H9 (cell line): ENCODE measurements around the gene TEX10. TPM values are rescaled to one million over a fixed set of nuclear protein-coding genes. Genes with fewer than 3 reads are reported as not detected.

Experiments used
- DNase-seq: peaks from one replicate; pipeline ENCODE4 v3.0.0-alpha.2; 2017
- H2AFZ ChIP-seq: one replicate; pipeline ENCODE4 v1.6.1; 2013; ENCODE audit warnings: mild to moderate bottlenecking, low read length, control low read depth, moderate library complexity
- H2AK5ac ChIP-seq: 2 replicates; pipeline ENCODE4 v1.6.1; 2013; ENCODE audit warnings: low read length, control low read depth, mixed read lengths; ENCODE audit not compliant: insufficient read length
- H2BK120ac ChIP-seq: one replicate; pipeline ENCODE4 v1.6.1; 2013; ENCODE audit warnings: low read depth, mild to moderate bottlenecking, low read length, control low read depth, inconsistent platforms; ENCODE audit not compliant: poor library complexity, severe bottlenecking
- H2BK12ac ChIP-seq: 2 replicates; pipeline ENCODE4 v1.6.1; 2013; ENCODE audit warnings: low read length, control low read depth, mixed read lengths, low read depth; ENCODE audit not compliant: insufficient read length
- H2BK15ac ChIP-seq: 2 replicates; pipeline ENCODE4 v1.6.1; 2013; ENCODE audit warnings: low read depth, low read length, control low read depth
- H2BK20ac ChIP-seq: one replicate; pipeline ENCODE4 v1.6.1; 2013; ENCODE audit warnings: low read depth, mild to moderate bottlenecking, low read length, control low read depth, inconsistent platforms; ENCODE audit not compliant: poor library complexity, severe bottlenecking
- H2BK5ac ChIP-seq: 2 replicates; pipeline ENCODE4 v1.6.1; 2013; ENCODE audit warnings: low read length, control low read depth, mixed read lengths; ENCODE audit not compliant: insufficient read length
- H3K14ac ChIP-seq: 2 replicates; pipeline ENCODE4 v1.6.1; 2013; ENCODE audit warnings: low read length, control low read depth; ENCODE audit not compliant: insufficient read depth
- H3K18ac ChIP-seq: 2 replicates; pipeline ENCODE4 v1.6.1; 2013; ENCODE audit warnings: low read depth, mild to moderate bottlenecking, mixed read lengths, low read length, control low read depth; ENCODE audit not compliant: insufficient read length
- H3K23ac ChIP-seq: 2 replicates; pipeline ENCODE4 v1.6.1; 2013; ENCODE audit warnings: low read length, control low read depth, mixed read lengths, low read depth; ENCODE audit not compliant: insufficient read length
- H3K23me2 ChIP-seq: 2 replicates; pipeline ENCODE4 v1.6.1; 2013; ENCODE audit warnings: low read depth, mild to moderate bottlenecking, mixed read lengths, low read length, control low read depth; ENCODE audit not compliant: insufficient read length, poor library complexity, severe bottlenecking
- H3K27ac ChIP-seq: 2 replicates; pipeline ENCODE4 v1.5.1; 2013; ENCODE audit warnings: low read length, control low read depth, mixed read lengths, low read depth; ENCODE audit not compliant: insufficient read length
- H3K27me3 ChIP-seq: 2 replicates; pipeline ENCODE4 v1.6.1; 2013; ENCODE audit warnings: low read length, control low read depth, inconsistent platforms; ENCODE audit not compliant: insufficient read depth
- H3K4ac ChIP-seq: 2 replicates; pipeline ENCODE4 v1.6.1; 2013; ENCODE audit warnings: low read depth, mild to moderate bottlenecking, control low read depth, inconsistent platforms, low read length, moderate library complexity
- H3K4me1 ChIP-seq: 2 replicates; pipeline ENCODE4 v1.6.1; 2013; ENCODE audit warnings: low read length, control low read depth, inconsistent platforms; ENCODE audit not compliant: insufficient read depth
- H3K4me2 ChIP-seq: 2 replicates; pipeline ENCODE4 v1.6.1; 2013; ENCODE audit warnings: low read length, control low read depth, mixed read lengths; ENCODE audit not compliant: insufficient read length, insufficient read depth
- H3K56ac ChIP-seq: 2 replicates; pipeline ENCODE4 v1.6.1; 2013; ENCODE audit warnings: low read depth, mild to moderate bottlenecking, mixed read lengths, low read length, control low read depth; ENCODE audit not compliant: insufficient read length
- H3K79me1 ChIP-seq: 2 replicates; pipeline ENCODE4 v1.6.1; 2013; ENCODE audit warnings: low read depth, mild to moderate bottlenecking, moderate library complexity, low read length, control low read depth, inconsistent platforms; ENCODE audit not compliant: insufficient read depth, poor library complexity, severe bottlenecking
- H3K79me2 ChIP-seq: 2 replicates; pipeline ENCODE4 v1.6.1; 2013; ENCODE audit warnings: low read length, control low read depth, inconsistent platforms; ENCODE audit not compliant: insufficient read depth
- H3K9ac ChIP-seq: 2 replicates; pipeline ENCODE4 v1.6.1; 2013; ENCODE audit warnings: low read length, control low read depth, mixed read lengths; ENCODE audit not compliant: insufficient read length; ENCODE audit errors: extremely low read depth
- H3K9me3 ChIP-seq: one replicate; pipeline ENCODE4 v1.6.1; 2013; ENCODE audit warnings: low read depth, low read length, inconsistent platforms; ENCODE audit not compliant: control insufficient read depth
- H3T11ph ChIP-seq: one replicate; pipeline ENCODE4 v1.6.1; 2013; ENCODE audit warnings: mild to moderate bottlenecking, low read length, control low read depth, inconsistent platforms
- H4K20me1 ChIP-seq: one replicate; pipeline ENCODE4 v1.6.1; 2013; ENCODE audit not compliant: control insufficient read depth, insufficient read length, insufficient read depth
- H4K5ac ChIP-seq: 2 replicates; pipeline ENCODE4 v1.6.1; 2013; ENCODE audit warnings: low read depth, mild to moderate bottlenecking, mixed read lengths, low read length, control low read depth; ENCODE audit not compliant: insufficient read length
- H4K8ac ChIP-seq: replicated peaks from 2 replicates; pipeline ENCODE4 v1.6.1; 2013; ENCODE audit warnings: low read length, control low read depth, mixed read lengths, low read depth; ENCODE audit not compliant: insufficient read length
- H4K91ac ChIP-seq: 2 replicates; pipeline ENCODE4 v1.6.1; 2013; ENCODE audit warnings: low read depth, mild to moderate bottlenecking, moderate library complexity, mixed read lengths, low read length, control low read depth; ENCODE audit not compliant: insufficient read length
- H3K27ac Mint-ChIP-seq, 3 experiments: 2 replicates in 2 of 3; 3 replicates in 1 of 3; pipeline ENCODE4 v1.8.0; 2020 to 2021; ENCODE audit warnings: mixed read lengths in 3 of 3, mild to moderate bottlenecking in 1 of 3, moderate library complexity in 1 of 3
- H3K27me3 Mint-ChIP-seq: 2 replicates; pipeline ENCODE4 v1.8.0; 2021; ENCODE audit warnings: low read depth, mild to moderate bottlenecking, moderate library complexity, mixed read lengths
- H3K36me3 Mint-ChIP-seq, 3 experiments: 2 replicates in 2 of 3; 3 replicates in 1 of 3; pipeline ENCODE4 v1.8.0; 2020 to 2021; ENCODE audit warnings: low read depth in 3 of 3, mixed read lengths in 3 of 3; ENCODE audit not compliant: insufficient read depth in 1 of 3
- H3K4me1 Mint-ChIP-seq, 2 experiments: 2 replicates each; pipeline ENCODE4 v1.8.0; 2020; ENCODE audit warnings: mixed read lengths in 2 of 2
- H3K4me3 Mint-ChIP-seq, 2 experiments: 2 replicates in 1 of 2; 3 replicates in 1 of 2; pipeline ENCODE4 v1.8.0; 2020 to 2021; ENCODE audit warnings: mild to moderate bottlenecking in 2 of 2, mixed read lengths in 2 of 2, moderate library complexity in 1 of 2
- H3K9me3 Mint-ChIP-seq, 2 experiments: 2 replicates in 1 of 2; 3 replicates in 1 of 2; pipeline ENCODE4 v1.8.0; 2020; ENCODE audit warnings: mild to moderate bottlenecking in 2 of 2, mixed read lengths in 2 of 2, moderate library complexity in 1 of 2
- WGBS: extraction: QIAGEN DNeasy Blood & Tissue Kit; methylation state at CpG from one replicate; pipeline ENCODE4 v1.1.7; 2013; ENCODE audit warnings: missing lambda C conversion rate, low lambda C conversion rate, mixed read lengths; ENCODE audit not compliant: insufficient read length; ENCODE audit errors: extremely low coverage; 5-methylcytosine and 5-hydroxymethylcytosine counted together
- total RNA-seq: library from RNA; stranded (reverse); gene quantifications from 2 replicates; pipeline ENCODE4 v1.2.1, GENCODE V29; 2021
- TF ChIP-seq, protein P1 (sequence below): fragments of 200-600 bp; sonication (generic); conservative IDR thresholded peaks from 3 replicates; pipeline ENCODE4 v1.8.0; 2021; ENCODE audit warnings: antibody characterized with exemption, mild to moderate bottlenecking

The TEX10 gene
- total RNA-seq, 1 experiment from 2014 or later: 70.8 TPM

- Mint-ChIP-seq H3K36me3 (peaks cover 67 to 78% (median 78%) of the 10 kb centered on the region in 3 experiments), H3K9me3 (peaks cover 3 to 9% of the 10 kb centered on the region in 2 experiments; a peak in 4 of 5 replicates), H3K27ac (0 out of 7 replicates have a peak overlapping the region, but pooled peaks of 1 of the 3 experiments have one; percentile 20), H3K27me3 (no peaks in the 10 kb centered on the region), H3K4me1 (peaks cover 7 to 10% of the 10 kb centered on the region in 2 experiments; a peak in 3 of 4 replicates), H3K4me3 (no peak overlapping the region)
- no CpG with 5 or more reads among the region's 2 CpGs for WGBS
- Histone ChIP-seq H4K5ac (no peak overlapping the region), H3K79me2 (no peaks in the 10 kb centered on the region), H2AFZ (no peak overlapping the region), H3K23ac (no peak overlapping the region), H3K79me1 (no peaks in the 10 kb centered on the region), H3K4me2 (no peak overlapping the region), H2BK20ac (no peak overlapping the region), H3K4me1 (no peaks in the 10 kb centered on the region), H4K8ac (no peak overlapping the region), H4K91ac (no peak overlapping the region), H2AK5ac (no peak overlapping the region), H3K18ac (no peak overlapping the region), H3K27me3 (no peaks in the 10 kb centered on the region), H3K4ac (no peak overlapping the region), H3K27ac (no peak overlapping the region), H2BK12ac (no peak overlapping the region), H3K9me3 (no peaks in the 10 kb centered on the region), H3K23me2 (no peaks in the 10 kb centered on the region), H3T11ph (no peak overlapping the region), H3K9ac (no peak overlapping the region), H2BK5ac (no peak overlapping the region), H3K14ac (no peak overlapping the region), H4K20me1 (no peaks in the 10 kb centered on the region), H3K56ac (no peak overlapping the region), H2BK120ac (no peak overlapping the region), H2BK15ac (no peak overlapping the region)
- no peak for DNase-seq
- TF ChIP-seq, protein P1, sequence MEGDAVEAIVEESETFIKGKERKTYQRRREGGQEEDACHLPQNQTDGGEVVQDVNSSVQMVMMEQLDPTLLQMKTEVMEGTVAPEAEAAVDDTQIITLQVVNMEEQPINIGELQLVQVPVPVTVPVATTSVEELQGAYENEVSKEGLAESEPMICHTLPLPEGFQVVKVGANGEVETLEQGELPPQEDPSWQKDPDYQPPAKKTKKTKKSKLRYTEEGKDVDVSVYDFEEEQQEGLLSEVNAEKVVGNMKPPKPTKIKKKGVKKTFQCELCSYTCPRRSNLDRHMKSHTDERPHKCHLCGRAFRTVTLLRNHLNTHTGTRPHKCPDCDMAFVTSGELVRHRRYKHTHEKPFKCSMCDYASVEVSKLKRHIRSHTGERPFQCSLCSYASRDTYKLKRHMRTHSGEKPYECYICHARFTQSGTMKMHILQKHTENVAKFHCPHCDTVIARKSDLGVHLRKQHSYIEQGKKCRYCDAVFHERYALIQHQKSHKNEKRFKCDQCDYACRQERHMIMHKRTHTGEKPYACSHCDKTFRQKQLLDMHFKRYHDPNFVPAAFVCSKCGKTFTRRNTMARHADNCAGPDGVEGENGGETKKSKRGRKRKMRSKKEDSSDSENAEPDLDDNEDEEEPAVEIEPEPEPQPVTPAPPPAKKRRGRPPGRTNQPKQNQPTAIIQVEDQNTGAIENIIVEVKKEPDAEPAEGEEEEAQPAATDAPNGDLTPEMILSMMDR: no peak
Observed at GRCh38 chr9:100309992-100310391, 42.8 kb downstream of the TEX10 start.
